ENCODE data around the gene ADCK1. TPM values are rescaled to one million over a fixed set of nuclear protein-coding genes. Genes with fewer than 3 reads are reported as not detected.
"Not testable (repeated sequence)": the region's sequence is repeated elsewhere in the genome, so short reads cannot be mapped to it uniquely, and the experiment has no call there.

ADCK1 gene
- total RNA-seq, 1 donor from 2014 or later: 8.9 TPM

GRCh38 chr14:77804592-77804991 lies 4.7 kb downstream of the ADCK1 start:
- no peak for ATAC-seq (ENCODE audit: poor library complexity)
- no peak for DNase-seq
- intact Hi-C loops (cut with DNase I): loop anchor here (5.0 kb wide), 1 partner anchor 42 kb away; the partner anchor contains the start of gene SNW1

GRCh38 chr14:77805706-77806105 lies 5.8 kb downstream of the ADCK1 start:
- intact Hi-C loops (cut with DNase I): no loop called here

GRCh38 chr14:77808250-77808649 lies 8.3 kb downstream of the ADCK1 start:
- intact Hi-C loops (cut with DNase I): no loop called here
- DNase-seq (no peak), ATAC-seq (ENCODE audit: poor library complexity) (no peak)

More at GRCh38 chr14:77805706-77806105, 5.8 kb downstream of the ADCK1 start:
- DNase-seq: no peak
- no peak for ATAC-seq (ENCODE audit: poor library complexity)

DNA sequence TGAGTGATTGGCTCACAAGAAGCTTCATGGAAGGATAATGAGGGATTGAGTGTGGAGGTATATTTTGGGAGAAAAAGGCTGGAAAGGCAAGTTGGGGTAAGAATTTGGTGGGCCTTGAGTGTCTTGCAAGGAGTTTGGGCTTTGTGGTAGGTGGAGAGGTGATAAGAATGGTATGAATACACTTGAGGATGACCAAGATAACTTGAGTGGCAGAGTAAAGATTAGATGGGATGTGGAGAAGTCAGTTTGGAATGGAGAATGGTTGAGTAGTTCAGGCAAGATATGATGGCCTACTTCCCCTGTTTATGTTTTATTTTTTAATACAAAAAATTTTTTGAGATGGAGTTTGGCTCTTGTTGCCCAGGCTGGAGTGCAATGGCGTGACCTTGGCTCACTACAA lies 9.1 kb downstream of the ADCK1 start:
- DNase-seq (no peak), ATAC-seq (ENCODE audit: poor library complexity) (no peak)

DNA sequence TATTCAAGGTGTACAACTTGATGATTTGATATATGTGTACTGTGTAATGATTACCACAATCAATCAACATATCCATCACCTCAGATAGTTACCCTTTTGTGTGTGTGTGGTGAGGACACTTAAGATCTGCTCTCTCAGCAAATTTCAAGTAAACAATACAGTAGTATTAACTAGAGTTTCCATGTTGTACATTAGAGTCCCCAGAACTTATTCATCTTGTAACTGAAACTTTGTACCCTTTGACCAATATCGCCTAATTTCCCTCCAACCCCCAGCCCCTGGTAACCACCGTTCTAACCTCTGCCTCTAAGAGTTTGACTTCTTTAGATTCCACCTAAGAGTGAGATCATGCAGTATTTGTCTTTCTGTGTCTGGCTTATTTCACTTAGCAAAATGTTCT lies 12.1 kb downstream of the ADCK1 start:
- intact Hi-C loops (cut with DNase I): no loop called here

More for the DNA sequence above, 9.1 kb downstream of the ADCK1 start:
- intact Hi-C loops (cut with DNase I): no loop called here

DNA sequence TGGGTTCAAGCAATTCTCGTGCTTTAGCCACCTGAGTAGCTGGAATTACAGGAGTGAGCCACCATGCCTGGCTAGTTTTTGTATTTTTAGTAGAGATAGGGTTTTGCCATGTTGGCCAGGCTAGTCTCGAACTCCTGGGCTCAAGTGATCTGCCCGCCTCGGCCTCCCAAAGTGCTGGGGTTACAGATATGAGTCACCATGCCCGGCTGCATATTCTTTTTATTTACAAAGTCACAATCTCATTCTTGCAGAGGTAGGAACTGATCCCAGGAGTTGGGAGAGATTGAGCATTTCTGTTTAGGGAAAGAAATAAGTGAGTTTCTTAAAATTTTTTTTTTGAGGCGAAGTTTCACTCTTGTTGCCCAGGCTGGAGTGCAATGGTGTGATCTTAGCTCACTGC lies 12.8 kb downstream of the ADCK1 start:
- ATAC-seq (ENCODE audit: poor library complexity); intact Hi-C loops (cut with DNase I); DNase-seq: not testable (repeated sequence)

More for the DNA sequence above, 12.1 kb downstream of the ADCK1 start:
- ATAC-seq (ENCODE audit: poor library complexity): no peak
- no peak for DNase-seq

- DNase-seq (no peak), ATAC-seq (ENCODE audit: poor library complexity) (no peak)
- intact Hi-C loops (cut with DNase I): no loop called here
Measured at GRCh38 chr14:77822307-77822706, 22.4 kb downstream of the ADCK1 start.

GRCh38 chr14:77822741-77823140 lies 22.8 kb downstream of the ADCK1 start:
- ATAC-seq (ENCODE audit: poor library complexity) (no peak), DNase-seq (no peak)
- intact Hi-C loops (cut with DNase I): no loop called here

- ATAC-seq (ENCODE audit: poor library complexity): no peak
- intact Hi-C loops (cut with DNase I): no loop called here
- no peak for DNase-seq
Measured at GRCh38 chr14:77823378-77823777, 23.5 kb downstream of the ADCK1 start.

GRCh38 chr14:77825895-77826519 lies 26.1 kb downstream of the ADCK1 start:
- peak; percentile 85 for ATAC-seq (ENCODE audit: poor library complexity)
- intact Hi-C loops (cut with DNase I): no loop called here

GRCh38 chr14:77830692-77831091 lies 30.8 kb downstream of the ADCK1 start:
- DNase-seq: no peak
- intact Hi-C loops (cut with DNase I): no loop called here
- ATAC-seq (ENCODE audit: poor library complexity): no peak

More at GRCh38 chr14:77825895-77826519, 26.1 kb downstream of the ADCK1 start:
- DNase-seq: peak; percentile 59

GRCh38 chr14:77832297-77832696 lies 32.4 kb downstream of the ADCK1 start:
- peak; percentile 69 for ATAC-seq (ENCODE audit: poor library complexity)
- no peak for DNase-seq
- intact Hi-C loops (cut with DNase I): no loop called here

DNA sequence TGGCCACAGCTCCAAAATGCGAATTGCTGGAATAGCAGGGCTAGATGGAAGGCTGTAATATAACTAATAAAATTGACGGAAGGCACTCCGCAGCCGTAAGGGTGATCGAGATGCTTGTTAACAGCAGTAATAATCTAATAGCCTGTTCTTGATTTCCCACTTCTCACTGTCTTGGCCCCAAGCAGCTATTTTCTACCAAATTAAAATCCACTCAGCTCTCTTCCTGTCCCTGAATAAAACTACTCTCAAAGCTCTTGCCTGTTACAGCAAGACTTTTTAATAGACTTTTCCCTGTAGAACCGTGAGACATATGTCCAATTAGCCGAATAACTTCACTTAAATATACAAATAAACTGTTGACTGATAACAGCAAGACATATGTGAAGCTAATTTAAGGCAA lies 38.0 kb downstream of the ADCK1 start:
- DNase-seq: no peak
- no peak for ATAC-seq (ENCODE audit: poor library complexity)
- intact Hi-C loops (cut with DNase I): no loop called here

DNA sequence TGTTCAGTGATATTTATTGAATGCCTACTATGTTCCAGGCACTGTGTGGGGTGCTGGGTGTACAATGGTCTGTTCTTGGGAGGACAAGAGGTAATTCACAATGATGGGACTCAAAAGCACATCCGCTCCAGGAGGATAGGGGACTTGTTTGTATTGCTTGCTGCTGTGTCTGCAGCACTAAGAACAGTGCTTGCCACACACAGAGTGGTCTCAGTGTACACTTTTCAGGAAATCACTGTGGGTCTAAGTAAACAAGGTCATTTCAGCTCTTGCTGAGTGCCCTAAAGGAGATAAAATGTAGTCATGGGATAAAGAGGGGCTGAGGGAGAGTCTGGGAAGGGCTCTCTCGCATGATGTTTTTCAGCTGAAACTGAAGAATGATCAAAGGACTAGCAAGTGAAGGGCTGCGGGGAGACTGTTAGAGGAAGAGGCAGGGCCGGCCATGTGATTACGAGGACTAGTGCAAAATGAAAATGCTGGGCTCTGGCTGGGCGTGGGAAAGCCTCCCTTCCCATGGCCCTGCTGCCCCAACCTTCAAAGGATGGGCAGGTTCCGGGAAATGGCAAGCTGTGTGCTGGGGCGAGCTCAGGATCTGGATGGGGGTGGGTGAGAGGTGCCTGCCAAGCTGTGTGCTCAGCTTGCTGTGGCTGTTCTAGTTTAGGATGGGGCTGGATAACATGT lies 39.1 kb downstream of the ADCK1 start:
- intact Hi-C loops (cut with DNase I): no loop called here
- no peak for DNase-seq
- ATAC-seq (ENCODE audit: poor library complexity): no peak

DNA sequence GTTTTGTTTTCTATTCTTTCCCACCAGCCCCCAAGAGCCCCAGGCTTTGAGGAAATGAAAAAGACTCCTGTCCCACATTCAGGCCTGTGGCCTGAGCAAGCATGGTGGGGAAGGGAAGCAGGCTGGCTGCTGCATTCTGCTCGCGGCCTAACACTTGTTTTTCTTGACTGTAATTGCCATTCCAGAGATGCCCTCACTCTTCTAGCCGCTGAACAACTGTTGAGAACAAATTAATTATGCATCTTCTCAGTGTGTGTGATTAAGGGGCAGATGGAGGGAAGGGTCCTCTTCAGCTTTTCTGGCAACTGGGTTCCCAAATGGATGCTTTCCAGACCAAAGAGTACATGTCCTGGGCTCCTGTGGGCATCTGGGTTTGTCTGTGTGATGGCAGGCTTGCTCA lies 43.3 kb downstream of the ADCK1 start:
- ATAC-seq (ENCODE audit: poor library complexity): no peak
- no peak for DNase-seq
- intact Hi-C loops (cut with DNase I): no loop called here

- DNase-seq: no peak
- intact Hi-C loops (cut with DNase I): no loop called here
- no peak for ATAC-seq (ENCODE audit: poor library complexity)
Measured at GRCh38 chr14:77843651-77844050, 43.7 kb downstream of the ADCK1 start.

GRCh38 chr14:77844802-77845201 lies 44.9 kb downstream of the ADCK1 start:
- no peak for ATAC-seq (ENCODE audit: poor library complexity)

DNA sequence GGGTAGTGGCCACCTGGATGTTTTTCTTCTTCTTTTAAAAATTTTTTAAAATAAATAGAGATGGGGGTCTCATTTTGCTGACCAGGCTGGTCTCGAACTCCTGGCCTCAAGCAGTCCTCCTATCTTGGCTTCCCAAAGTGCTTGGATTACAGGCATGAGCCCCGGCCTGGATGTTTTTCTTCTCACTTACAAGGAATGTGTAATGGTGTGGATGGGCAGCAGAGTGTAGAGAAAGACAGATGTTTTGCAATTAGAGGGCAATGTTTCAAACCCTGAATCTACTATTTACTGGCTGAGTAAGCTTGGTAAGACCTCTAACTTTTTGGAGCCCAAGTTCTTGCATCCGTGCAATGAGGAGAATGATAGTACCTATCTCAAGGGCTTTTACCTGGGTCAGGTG lies 48.1 kb downstream of the ADCK1 start:
- ATAC-seq (ENCODE audit: poor library complexity): no peak
- DNase-seq: no peak
- intact Hi-C loops (cut with DNase I): no loop called here

More at GRCh38 chr14:77844802-77845201, 44.9 kb downstream of the ADCK1 start:
- intact Hi-C loops (cut with DNase I): no loop called here
- DNase-seq: no peak

DNA sequence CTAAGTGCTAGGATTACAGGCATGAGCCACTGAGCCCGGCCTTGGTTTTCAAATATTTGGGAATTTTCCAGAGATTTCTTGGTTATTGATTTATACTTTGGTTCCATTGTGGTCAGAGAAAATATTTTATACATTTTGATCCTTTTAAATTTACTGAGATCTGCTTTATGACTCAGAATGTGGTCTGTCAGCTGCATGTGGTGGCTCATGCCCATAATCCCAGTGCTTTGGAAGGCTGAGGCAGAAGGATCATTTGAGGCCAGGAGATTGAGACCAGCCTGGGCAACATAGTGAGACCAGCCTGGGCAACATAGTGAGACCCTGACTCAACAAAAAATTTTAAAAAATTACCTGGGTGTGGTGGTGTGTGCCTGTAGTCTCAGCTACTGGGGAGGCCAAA lies 49.8 kb downstream of the ADCK1 start:
- ATAC-seq (ENCODE audit: poor library complexity): no peak
- DNase-seq: no peak
- intact Hi-C loops (cut with DNase I): no loop called here

GRCh38 chr14:77853919-77854318 lies 54.0 kb downstream of the ADCK1 start:
- DNase-seq (no peak), ATAC-seq (ENCODE audit: poor library complexity) (no peak)
- intact Hi-C loops (cut with DNase I): no loop called here
